OCI-LY7 (cell line): Measurements from ENCODE around the gene PCSK7. TPM values are rescaled to one million over a fixed set of nuclear protein-coding genes. Genes with fewer than 3 reads are reported as not detected.

Source experiments
- BruUV-seq: library from RNA; stranded (reverse); fragments of 400-500 nt; replicated peaks from 2 replicates; lab custom pipeline; 2021; lab: Mats Ljungman, UMichigan
- CTCF ChIA-PET: fragments of 300-600 bp; sonication (Branson Sonifier 250); formaldehyde crosslinking; loops from one replicate; lab custom pipeline; 2022; ENCODE audit warnings: antibody characterized with exemption; ENCODE audit not compliant: unreplicated experiment; lab: Charles Lee
- POLR2A ChIA-PET: fragments of 300-600 bp; sonication (Branson Sonifier 250); formaldehyde crosslinking; loops from one replicate; lab custom pipeline; 2022; ENCODE audit warnings: antibody characterized with exemption; lab: Charles Lee
- DNase-seq: peaks from one replicate; pipeline ENCODE4 v3.0.0-alpha.2; 2015; ENCODE audit warnings: low spot score
- H2AFZ ChIP-seq: fragments of 200-600 bp; sonication (generic), shearing (Covaris generic); 2 replicates; pipeline ENCODE4 v1.6.1; 2014; ENCODE audit warnings: mild to moderate bottlenecking, antibody characterized with exemption, low read length, moderate library complexity
- H3K27ac ChIP-seq: fragments of 200-600 bp; sonication (generic); 2 replicates; pipeline ENCODE4 v1.5.1; 2014; ENCODE audit warnings: mixed run types, low read depth, mild to moderate bottlenecking, moderate library complexity, low read length, inconsistent platforms; ENCODE audit not compliant: poor library complexity, severe bottlenecking
- H3K36me3 ChIP-seq: fragments of 200-600 bp; sonication (generic); 2 replicates; pipeline ENCODE4 v1.6.1; 2014; ENCODE audit warnings: mild to moderate bottlenecking, antibody characterized with exemption, low read length, moderate library complexity, mixed read lengths; ENCODE audit not compliant: insufficient read depth
- H3K4me1 ChIP-seq: fragments of 200-600 bp; sonication (generic); 2 replicates; pipeline ENCODE4 v1.5.1; 2014; ENCODE audit warnings: mild to moderate bottlenecking, low read length; ENCODE audit not compliant: insufficient read depth, poor library complexity, severe bottlenecking
- H3K4me2 ChIP-seq: fragments of 200-600 bp; sonication (generic); 2 replicates; pipeline ENCODE4 v1.6.1; 2014; ENCODE audit warnings: mild to moderate bottlenecking, low read length
- H3K4me3 ChIP-seq: fragments of 200-600 bp; sonication (generic); 2 replicates; pipeline ENCODE4 v1.5.1; 2014; ENCODE audit warnings: mild to moderate bottlenecking, low read depth, low read length; ENCODE audit not compliant: poor library complexity, severe bottlenecking
- H3K79me2 ChIP-seq: fragments of 200-600 bp; sonication (generic); 2 replicates; pipeline ENCODE4 v1.6.1; 2016; ENCODE audit warnings: low read depth, mild to moderate bottlenecking, low read length, moderate library complexity, mixed read lengths; ENCODE audit not compliant: insufficient read depth
- H3K9me2 ChIP-seq: fragments of 200-600 bp; sonication (generic); 2 replicates; pipeline ENCODE4 v1.6.1; 2016; ENCODE audit warnings: mild to moderate bottlenecking, low read length, mixed read lengths; ENCODE audit not compliant: insufficient read depth
- H3K9me3 ChIP-seq: fragments of 200-600 bp; sonication (generic); 2 replicates; pipeline ENCODE4 v1.6.1; 2014; ENCODE audit warnings: mild to moderate bottlenecking, mixed run types, low read length, mixed read lengths
- H4K20me1 ChIP-seq: fragments of 200-600 bp; sonication (generic); 2 replicates; pipeline ENCODE4 v1.6.1; 2014; ENCODE audit warnings: mild to moderate bottlenecking, antibody characterized with exemption, low read length, moderate library complexity, mixed read lengths; ENCODE audit not compliant: insufficient read depth
- EZH2phosphoT487 ChIP-seq: fragments of 200-600 bp; sonication (generic); IDR thresholded peaks from 2 replicates; pipeline ENCODE4 v1.6.1; 2018; ENCODE audit warnings: low read depth, borderline replicate concordance, mild to moderate bottlenecking, mixed run types, antibody characterized with exemption, low read length, moderate library complexity, mixed read lengths
- intact Hi-C: fragments of 100-400 bp; cut with micrococcal nuclease; formaldehyde crosslinking; loops from one replicate; pipeline ENCODE4 v1.10.0; 2022; ENCODE audit not compliant: unreplicated experiment
- total RNA-seq, 2 experiments: library from RNA; depleted of rRNA in 1 of 2; stranded (reverse); fragments of >200 nt in 1 of 2; shearing (Covaris generic) in 1 of 2; gene quantifications; 2 replicates each; pipeline ENCODE4 v1.2.3, GENCODE V29; 2014 to 2022
- TF ChIP-seq, protein P1 (sequence below): fragments of 200-600 bp; sonication (generic); conservative IDR thresholded peaks from 2 replicates; pipeline ENCODE4 v1.5.1; 2014; ENCODE audit warnings: mild to moderate bottlenecking, antibody characterized with exemption, low read length, moderate library complexity, mixed read lengths

PCSK7 gene
- total RNA-seq, 2 experiments from 2014 or later = 44.1 to 91.2 TPM

DNA sequence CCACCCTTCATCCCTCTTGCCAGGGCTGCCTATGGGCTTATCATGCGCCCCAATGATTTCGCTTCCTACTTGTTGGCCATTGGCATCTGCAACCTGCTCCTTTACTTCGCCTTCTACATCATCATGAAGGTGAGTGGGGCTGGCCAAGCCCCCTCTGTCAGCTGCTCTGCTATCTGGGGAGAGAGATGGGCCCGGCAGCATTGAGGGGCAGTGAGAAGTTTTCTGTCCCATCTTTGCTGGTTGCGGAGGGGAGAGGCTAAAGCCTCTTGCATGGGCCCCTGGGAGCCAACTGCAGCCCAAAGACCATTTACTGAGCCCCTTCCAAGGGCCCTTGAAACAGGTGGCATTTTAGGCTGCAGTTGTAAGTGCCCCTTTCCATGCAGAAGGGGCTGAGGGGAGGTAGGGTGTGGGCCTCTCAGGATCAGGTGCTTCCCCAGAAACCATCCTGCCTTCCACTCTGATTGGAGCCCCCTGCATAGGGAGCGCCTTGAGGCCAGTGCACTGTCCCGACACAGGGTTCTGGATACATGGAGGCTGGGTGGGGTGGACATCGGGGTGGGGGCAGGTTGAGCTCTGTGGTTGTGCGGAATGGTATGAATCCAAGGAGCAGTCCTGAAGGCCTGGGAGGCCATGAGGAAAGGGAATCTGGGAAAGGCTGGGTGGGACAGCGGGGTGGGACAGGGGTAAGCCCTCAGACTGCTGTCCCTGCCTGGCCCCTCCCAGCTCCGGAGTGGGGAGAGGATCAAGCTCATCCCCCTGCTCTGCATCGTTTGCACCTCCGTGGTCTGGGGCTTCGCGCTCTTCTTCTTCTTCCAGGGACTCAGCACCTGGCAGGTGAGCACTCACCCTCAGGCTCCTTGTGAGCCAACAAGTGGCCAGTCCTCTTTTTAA is 38.5 kb downstream of the PCSK7 start:
- Histone ChIP-seq H3K9me3 (no peaks in the 10 kb centered on the region), H3K27ac (no peak overlapping the region), H3K79me2 (no peaks in the 10 kb centered on the region), H3K4me1 (peaks cover 20% of the 10 kb centered on the region), H4K20me1 (no peaks in the 10 kb centered on the region), H3K9me2 (no peaks in the 10 kb centered on the region), H2AFZ (no peak overlapping the region), H3K36me3 (peaks cover 35% of the 10 kb centered on the region; the same call in 1 of the 2 replicates), H3K4me2 (no peak overlapping the region), H3K4me3 (no peak overlapping the region)
- TF ChIP-seq, protein P1, sequence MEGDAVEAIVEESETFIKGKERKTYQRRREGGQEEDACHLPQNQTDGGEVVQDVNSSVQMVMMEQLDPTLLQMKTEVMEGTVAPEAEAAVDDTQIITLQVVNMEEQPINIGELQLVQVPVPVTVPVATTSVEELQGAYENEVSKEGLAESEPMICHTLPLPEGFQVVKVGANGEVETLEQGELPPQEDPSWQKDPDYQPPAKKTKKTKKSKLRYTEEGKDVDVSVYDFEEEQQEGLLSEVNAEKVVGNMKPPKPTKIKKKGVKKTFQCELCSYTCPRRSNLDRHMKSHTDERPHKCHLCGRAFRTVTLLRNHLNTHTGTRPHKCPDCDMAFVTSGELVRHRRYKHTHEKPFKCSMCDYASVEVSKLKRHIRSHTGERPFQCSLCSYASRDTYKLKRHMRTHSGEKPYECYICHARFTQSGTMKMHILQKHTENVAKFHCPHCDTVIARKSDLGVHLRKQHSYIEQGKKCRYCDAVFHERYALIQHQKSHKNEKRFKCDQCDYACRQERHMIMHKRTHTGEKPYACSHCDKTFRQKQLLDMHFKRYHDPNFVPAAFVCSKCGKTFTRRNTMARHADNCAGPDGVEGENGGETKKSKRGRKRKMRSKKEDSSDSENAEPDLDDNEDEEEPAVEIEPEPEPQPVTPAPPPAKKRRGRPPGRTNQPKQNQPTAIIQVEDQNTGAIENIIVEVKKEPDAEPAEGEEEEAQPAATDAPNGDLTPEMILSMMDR = no peak
- TF ChIP-seq EZH2phosphoT487 = no peak
- no peak for DNase-seq
- BruUV-seq = no TSS peak
- intact Hi-C loops = no loop called here
- POLR2A ChIA-PET = interaction anchor here (1.4 kb wide), 1 partner anchor 12 kb away, joined by 3 read pairs; no protein-coding TSS in a partner anchor
- CTCF ChIA-PET = no interaction called here

GRCh38 chr11:117192401-117192875 is 39.4 kb downstream of the PCSK7 start:
- DNase-seq = no peak
- no peak overlapping the region for H2AFZ ChIP-seq
- H3K4me1 ChIP-seq = peaks cover 20% of the 10 kb centered on the region
- H3K79me2 ChIP-seq = no peaks in the 10 kb centered on the region
- POLR2A ChIA-PET = interaction anchor here (0.6 kb wide), 1 partner anchor 44 kb away, joined by 5 read pairs; no protein-coding TSS in a partner anchor
- no peak overlapping the region for H3K4me3 ChIP-seq
- H3K27ac ChIP-seq = no peak overlapping the region
- CTCF ChIA-PET = no interaction called here
- intact Hi-C loops = no loop called here
- no peak for TF ChIP-seq EZH2phosphoT487
- TF ChIP-seq, protein P1 = no peak
- H3K9me2 ChIP-seq = no peaks in the 10 kb centered on the region
- no peak overlapping the region for H3K4me2 ChIP-seq
- H4K20me1 ChIP-seq = no peaks in the 10 kb centered on the region
- peaks cover 35% of the 10 kb centered on the region; the same call in 1 of the 2 replicates for H3K36me3 ChIP-seq
- no TSS peak for BruUV-seq
- no peaks in the 10 kb centered on the region for H3K9me3 ChIP-seq
